ENCODE results near the gene GPR25. TPM values are rescaled to one million over a fixed set of nuclear protein-coding genes. Genes with fewer than 3 reads are reported as not detected.

Gene GPR25
- total RNA-seq = not detected in 2 replicates

GRCh38 chr1:200872446-200873115 is at the start of gene GPR25:
TSS of gene GPR25 (plus strand) at chr1:200872981. CDS start at chr1:200873038, 57 bp downstream.

GRCh38 chr1:200894712-200895442 is 22.1 kb downstream of the GPR25 start, which contains the start of gene INAVA:
TSS of gene INAVA (plus strand) at chr1:200894900. CDS start at chr1:200898401, 3,501 bp downstream.

Other genes starting within 250 kb of the GPR25 start
- 14.6 and 16.3 TPM in 2 replicates for gene DDX59, start 203.1 kb upstream of the GPR25 start, total RNA-seq
- 32.1 and 42.7 TPM in 2 replicates for gene CAMSAP2, start 134.1 kb upstream of the GPR25 start, total RNA-seq
- gene INAVA, start 21.9 kb downstream of the GPR25 start, total RNA-seq = 0.18 TPM in 1 of 2 replicates, not detected in the other
- gene KIF21B, start 150.7 kb downstream of the GPR25 start, total RNA-seq = 0.59 and 3.0 TPM in 2 replicates
- gene CACNA1S, start 239.4 kb downstream of the GPR25 start, total RNA-seq = not detected in 2 replicates